ENCODE data around the gene FCHSD1.

The FCHSD1 gene

DNA sequence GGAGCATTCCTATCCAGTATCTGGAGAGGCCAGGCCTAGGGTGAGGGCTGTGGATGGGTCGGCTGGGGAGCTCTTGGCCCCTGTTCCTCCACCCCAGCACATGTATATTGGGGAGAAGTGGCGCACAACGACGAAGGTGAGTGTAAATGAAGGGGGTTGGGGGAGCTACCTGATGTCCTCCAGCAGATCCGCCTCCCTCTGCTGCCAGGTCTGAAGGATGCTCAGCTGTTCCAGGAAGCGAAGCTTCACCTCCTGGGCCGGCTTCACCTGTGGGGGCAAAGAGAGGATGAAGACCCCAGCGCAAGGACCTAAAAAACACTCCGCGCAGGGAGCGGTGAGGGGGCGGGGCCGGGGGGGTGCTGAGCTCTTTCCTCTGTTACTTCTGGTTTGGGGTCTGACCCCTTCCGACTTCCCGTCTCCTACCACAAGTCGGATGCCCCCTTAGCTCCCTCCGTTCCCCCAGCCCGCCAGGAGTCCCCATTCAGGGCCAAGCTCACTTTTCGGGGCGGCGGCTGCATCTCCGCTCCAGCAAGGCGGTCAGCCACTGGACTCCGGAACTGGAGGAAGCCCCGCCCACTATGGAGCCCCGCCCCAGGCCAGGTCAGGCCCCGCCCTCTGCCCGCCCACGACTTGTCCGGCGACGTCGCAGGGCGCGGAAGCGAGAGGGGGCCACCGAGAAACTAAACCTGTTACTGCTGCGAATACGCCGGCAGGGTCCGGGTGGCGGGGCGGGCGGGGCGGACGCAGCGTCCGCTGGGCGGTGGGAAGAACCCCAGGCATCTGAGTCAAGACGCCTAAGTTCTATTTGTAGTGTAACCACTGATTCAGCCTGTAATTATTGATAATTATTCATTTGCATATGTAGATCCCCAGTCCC is at the start of gene FCHSD1:
TSS of gene FCHSD1 (minus strand) at position 568 of the 877 bp plus-strand sequence. CDS start at position 518, 50 bp downstream.
- DNase-seq, result no peak

GRCh38 chr5:141697586-141697985 is 46.4 kb upstream of the FCHSD1 start:
- DNase-seq, result no peak

DNA sequence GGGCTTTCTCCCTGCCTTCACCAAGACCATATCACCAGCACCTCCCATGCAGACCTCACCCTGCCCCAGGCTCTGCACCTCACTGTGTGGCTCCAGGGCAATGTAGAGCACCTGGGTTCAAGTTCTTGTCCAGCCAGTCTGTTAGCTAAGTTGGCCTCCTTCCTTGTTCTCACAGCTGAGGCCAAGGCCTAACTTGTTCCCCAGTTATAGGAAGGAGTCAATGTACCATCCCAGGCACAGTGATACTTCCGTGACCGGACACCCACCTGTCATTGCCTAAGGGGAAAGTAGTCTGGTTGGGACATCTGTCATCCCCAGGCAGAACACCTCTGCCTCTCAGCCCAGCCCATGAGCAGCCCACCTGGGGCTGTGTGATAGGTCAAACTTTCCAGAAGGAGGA is 45.2 kb upstream of the FCHSD1 start:
- DNase-seq, result no peak

GRCh38 chr5:141695627-141696215 is 44.5 kb upstream of the FCHSD1 start:
- DNase-seq, result no peak

GRCh38 chr5:141694479-141694878 is 43.3 kb upstream of the FCHSD1 start:
- peak; percentile 25 for DNase-seq

GRCh38 chr5:141692919-141693725 is 41.9 kb upstream of the FCHSD1 start:
- DNase-seq, result no peak

DNA sequence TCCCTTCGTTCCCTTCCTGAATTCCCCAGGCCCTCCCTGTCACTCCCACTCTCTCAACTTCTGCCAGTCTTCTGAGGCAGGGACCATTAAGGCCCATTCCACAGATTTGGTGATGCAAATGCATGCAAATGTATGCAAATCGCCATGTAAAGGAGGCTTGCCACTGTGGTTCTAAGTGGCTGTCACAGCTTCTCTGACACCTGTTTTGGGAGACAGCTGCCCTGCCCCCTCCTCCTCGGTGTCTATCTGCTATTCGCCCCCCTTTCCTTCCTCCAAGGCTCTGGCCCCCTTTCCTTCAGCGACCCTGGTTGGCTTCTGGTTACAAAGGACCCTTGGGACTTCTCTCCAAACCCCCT is 41.3 kb upstream of the FCHSD1 start:
- DNase-seq, result no peak

- DNase-seq, result peak; percentile 15
Observed at GRCh38 chr5:141691867-141692532, 40.8 kb upstream of the FCHSD1 start.

GRCh38 chr5:141691286-141691866 is 40.2 kb upstream of the FCHSD1 start:
- DNase-seq, result no peak

- no peak for DNase-seq
Observed at GRCh38 chr5:141686648-141687416, 35.6 kb upstream of the FCHSD1 start.

DNA sequence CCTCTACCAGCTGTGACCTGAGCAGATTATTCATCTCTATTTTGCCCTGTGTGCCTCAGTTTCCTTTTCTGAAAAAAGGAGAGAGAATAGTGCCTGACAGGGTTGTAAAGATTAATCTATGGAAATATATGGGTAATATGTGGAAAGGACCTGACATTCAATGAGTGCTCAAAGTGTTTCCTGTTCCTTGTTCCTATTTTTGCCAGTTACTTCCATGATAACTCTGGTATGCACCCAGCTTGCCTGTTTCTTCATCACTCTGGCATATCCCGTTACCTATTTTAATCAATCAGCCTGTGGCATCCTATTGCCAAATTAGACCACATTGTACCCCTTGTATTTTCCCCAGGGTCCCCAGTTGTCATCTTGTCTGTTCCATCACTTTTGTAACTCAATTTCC is 34.4 kb upstream of the FCHSD1 start:
- no peak for DNase-seq

DNA sequence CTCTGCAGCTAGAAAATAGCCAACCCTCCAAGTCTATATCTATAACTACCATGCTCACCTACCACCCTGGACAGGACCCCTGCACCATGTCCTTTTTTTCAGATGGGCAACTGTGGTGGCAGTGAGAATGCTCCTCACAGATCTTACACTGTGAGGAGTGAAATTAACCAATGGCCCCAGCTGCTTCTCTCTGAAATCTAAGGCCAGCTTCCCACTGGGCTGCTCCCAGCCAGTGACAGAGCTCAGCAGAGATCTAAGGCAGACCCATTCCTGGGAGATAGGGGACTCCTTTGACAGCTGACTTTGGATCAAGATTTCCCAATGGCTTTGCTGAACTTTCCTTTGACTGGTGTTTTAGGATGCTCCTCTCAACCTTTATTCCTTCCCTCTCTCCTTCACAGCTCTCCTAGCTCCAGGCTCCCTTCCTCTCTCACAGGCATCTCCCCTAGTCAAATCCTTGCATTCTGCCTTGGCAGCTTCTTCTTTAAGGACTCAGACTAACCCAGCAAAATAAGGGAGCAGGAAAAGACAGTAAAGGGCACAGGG is 32.5 kb upstream of the FCHSD1 start:
- DNase-seq, result no peak

GRCh38 chr5:141681695-141682641 is 30.8 kb upstream of the FCHSD1 start, which contains the start of gene ARAP3:
Gene ARAP3 (minus strand): TSS chr5:141682230. CDS start chr5:141680486, 1,744 bp downstream.
- DNase-seq, result no peak

DNA sequence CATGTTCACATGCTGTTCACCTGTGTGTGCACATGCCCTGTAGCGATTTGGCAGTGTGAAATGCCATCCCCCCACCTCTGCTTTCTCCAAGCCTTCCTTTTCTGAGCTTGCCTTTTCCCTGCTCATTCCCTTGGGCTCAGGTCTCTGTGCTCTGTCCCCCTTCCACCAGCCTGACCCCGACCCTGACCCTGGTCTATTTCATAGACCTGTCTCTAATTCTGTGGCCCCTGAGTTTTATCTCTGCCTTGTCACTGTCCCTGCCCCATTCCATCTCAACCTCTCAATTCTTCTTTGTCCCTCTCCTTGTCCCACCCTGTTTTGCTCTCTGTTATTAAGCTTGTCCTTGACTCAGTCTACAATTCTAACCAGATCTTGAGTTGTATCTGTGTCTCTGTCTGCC is 30.1 kb upstream of the FCHSD1 start:
- DNase-seq, result no peak

DNA sequence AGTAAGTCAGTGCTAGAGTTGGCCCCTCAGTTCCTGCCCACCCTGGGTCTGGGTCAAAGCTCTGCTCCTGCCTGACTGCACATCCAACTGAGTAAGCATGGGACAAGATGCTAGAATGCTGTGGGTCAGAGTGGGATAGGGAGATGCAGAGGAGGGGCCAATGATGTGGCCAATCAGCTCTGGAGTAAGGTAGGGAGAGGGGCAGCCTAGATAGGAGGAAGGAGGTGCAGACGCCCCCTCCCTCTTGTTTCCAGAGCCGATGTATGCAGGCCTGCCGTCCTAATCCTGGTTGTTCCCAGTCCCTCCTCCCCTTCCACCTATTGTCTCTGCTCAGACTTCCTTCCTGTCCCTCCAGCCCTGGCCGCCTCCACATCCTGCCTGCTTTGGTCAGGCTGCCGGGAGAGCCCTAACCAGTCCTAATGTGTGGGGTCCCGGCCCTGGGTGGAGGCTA is 29.6 kb upstream of the FCHSD1 start:
- no peak for DNase-seq

DNA sequence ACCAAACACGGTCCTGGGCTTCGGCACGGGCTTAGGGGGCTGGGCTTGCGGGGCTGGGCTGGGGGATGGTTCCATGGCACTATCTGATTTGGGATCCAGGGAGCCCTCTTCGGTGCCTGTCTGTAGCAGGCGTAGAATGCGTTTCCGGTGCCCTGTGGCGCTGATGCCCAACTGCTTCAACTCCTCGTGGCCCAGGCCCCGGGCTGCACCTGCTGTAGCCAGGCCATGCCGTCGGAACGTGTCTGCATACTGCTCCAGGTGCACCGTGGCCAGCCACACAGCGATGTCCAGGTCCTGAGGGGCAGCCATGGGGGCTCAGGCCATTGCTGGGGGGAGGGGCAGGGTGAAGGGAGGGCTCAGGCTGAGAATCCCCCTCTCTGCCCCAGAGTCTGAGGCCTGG is 29.0 kb upstream of the FCHSD1 start:
- no peak for DNase-seq

DNA sequence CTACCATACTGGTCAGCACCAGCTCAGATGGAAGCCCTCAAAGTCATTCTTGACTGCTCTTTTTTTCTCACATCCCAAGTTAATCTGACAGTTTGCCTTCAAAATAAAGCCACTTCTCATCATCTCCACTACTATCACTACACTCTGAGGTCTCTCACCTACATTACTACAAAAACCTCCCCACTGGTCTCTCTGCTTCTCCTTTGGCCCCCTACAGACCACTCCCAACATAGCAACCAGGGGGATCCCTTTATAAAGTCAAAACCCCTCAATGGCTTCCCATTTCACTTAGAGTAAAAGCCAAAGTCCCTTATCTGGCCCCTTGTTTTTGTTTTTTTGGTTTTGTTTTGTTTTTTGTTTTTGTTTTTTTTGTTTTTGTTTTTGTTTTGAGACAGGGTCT is 26.2 kb upstream of the FCHSD1 start:
- DNase-seq, result no peak

- no peak for DNase-seq
Observed at GRCh38 chr5:141675672-141676071, 24.5 kb upstream of the FCHSD1 start.

DNA sequence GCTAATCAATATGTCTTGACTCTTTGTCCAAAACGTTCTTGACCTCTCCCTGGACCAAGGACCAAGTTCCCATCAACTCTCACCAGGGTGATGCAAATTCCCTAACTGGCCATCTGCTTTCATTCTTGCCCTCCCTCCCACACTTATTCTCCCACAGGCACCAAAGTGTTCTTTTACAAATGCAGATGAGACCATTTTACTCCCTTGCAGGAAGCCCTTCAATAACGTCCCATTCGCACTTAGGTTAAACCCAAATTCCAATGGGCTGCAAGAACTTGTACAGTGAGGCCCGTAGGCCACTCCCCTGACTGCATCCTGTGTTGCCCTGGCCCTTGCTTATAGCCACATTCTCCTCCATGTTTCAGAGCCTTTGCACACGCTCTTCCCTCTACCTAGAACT is 23.5 kb upstream of the FCHSD1 start:
- no peak for DNase-seq
